ENCODE data around the gene BCL11B. TPM values are rescaled to one million over a fixed set of nuclear protein-coding genes. Genes with fewer than 3 reads are reported as not detected.

Gene BCL11B
- total RNA-seq, 1 experiment from 2014 or later: 0.05 TPM

DNA sequence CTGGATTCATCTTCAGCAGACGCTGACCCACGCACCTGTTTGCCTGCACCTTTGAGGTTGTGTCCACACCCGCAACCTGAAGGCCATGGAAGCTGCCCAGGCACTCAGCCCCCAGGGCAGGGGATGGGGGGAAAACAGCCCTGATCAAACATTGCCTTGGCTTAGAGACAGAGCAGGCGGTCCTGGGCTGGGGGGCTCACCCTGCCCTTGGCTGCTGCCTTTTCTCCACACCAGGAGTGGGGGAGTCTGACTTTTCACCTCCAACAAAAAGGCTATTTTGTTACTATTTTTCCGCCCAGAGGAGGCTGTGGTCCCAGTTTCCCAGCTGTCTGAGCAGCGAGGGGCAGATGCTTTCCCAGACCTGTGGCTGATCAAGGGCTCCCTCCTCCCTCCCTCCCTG lies 24.2 kb downstream of the BCL11B start:
- H3K4me1 ChIP-seq: no peaks in the 10 kb centered on the region

DNA sequence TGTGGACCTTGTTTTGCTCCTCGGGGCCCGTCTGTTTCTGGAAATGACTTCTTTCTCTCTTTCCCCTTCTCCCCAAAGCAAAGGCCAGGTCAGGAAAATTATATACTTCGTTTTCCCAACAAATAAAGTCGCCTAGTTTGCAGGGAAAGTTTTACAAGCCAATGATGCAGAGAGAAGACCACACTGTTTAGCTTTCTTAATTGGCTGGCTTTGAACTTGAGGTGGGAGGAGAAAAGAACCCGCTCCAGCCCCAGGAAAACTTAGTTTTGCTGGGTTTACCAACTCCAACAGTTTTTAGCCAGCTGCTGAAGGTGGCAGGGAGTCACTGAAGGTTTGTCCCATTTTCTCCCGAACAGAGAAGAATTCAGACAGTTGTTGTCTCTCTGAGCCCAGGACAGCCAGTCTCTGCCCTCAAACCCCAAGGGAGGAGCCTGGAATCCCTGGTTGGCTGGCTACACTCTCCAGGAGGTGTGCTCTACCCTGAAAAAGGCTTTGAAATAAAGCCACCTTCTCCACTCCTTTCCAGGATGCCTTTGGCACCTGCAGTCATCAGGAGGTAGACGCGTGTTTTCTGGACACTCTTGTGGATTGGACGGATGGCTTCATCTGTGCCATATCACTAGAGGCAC lies 24.8 kb downstream of the BCL11B start:
- DNase-seq: no peak
- H3K36me3 ChIP-seq (ENCODE audit: control insufficient read depth, insufficient read depth, low read length): no peaks in the 10 kb centered on the region
- H3K27me3 ChIP-seq (replicated peaks; ENCODE audit: control insufficient read depth, insufficient read depth, low read length): no peaks in the 10 kb centered on the region
- Mint-ChIP-seq H3K27ac (ENCODE audit: unreplicated experiment) (no peak overlapping the region), H3K4me1 (ENCODE audit: low read depth, unreplicated experiment) (no peaks in the 10 kb centered on the region), H3K9me3 (ENCODE audit: unreplicated experiment) (no peaks in the 10 kb centered on the region), H3K4me3 (ENCODE audit: unreplicated experiment) (no peak overlapping the region), H3K27me3 (ENCODE audit: insufficient read depth, unreplicated experiment) (peaks cover 7% of the 10 kb centered on the region), H3K36me3 (ENCODE audit: insufficient read depth, unreplicated experiment) (no peaks in the 10 kb centered on the region)
- no peak overlapping the region for H3K4me3 ChIP-seq (ENCODE audit: low read depth, low read length)
- intact Hi-C loops (cut with micrococcal nuclease; ENCODE audit: unreplicated experiment): no loop called here
- TF ChIP-seq, protein P1, sequence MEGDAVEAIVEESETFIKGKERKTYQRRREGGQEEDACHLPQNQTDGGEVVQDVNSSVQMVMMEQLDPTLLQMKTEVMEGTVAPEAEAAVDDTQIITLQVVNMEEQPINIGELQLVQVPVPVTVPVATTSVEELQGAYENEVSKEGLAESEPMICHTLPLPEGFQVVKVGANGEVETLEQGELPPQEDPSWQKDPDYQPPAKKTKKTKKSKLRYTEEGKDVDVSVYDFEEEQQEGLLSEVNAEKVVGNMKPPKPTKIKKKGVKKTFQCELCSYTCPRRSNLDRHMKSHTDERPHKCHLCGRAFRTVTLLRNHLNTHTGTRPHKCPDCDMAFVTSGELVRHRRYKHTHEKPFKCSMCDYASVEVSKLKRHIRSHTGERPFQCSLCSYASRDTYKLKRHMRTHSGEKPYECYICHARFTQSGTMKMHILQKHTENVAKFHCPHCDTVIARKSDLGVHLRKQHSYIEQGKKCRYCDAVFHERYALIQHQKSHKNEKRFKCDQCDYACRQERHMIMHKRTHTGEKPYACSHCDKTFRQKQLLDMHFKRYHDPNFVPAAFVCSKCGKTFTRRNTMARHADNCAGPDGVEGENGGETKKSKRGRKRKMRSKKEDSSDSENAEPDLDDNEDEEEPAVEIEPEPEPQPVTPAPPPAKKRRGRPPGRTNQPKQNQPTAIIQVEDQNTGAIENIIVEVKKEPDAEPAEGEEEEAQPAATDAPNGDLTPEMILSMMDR (IDR thresholded peaks at IDR 0.05; ENCODE audit: insufficient read depth in 1 of 2, low read depth in 1 of 2, low read length in 1 of 2, severe bottlenecking in 1 of 2, unreplicated experiment in 1 of 2): no peak
- H3K4me1 ChIP-seq: no peaks in the 10 kb centered on the region
- ChIA-PET POLR2A (no interaction called here), CTCF (interaction anchor here (0.6 kb wide), 1 partner anchor 10 kb away, joined by 3 read pairs; no protein-coding TSS in a partner anchor)
- H3K9me3 ChIP-seq: no peaks in the 10 kb centered on the region
- BruUV-seq (replicated peaks): no TSS peak

More for the DNA sequence above, 24.2 kb downstream of the BCL11B start:
- Mint-ChIP-seq H3K27me3 (ENCODE audit: insufficient read depth, unreplicated experiment) (peaks cover 7% of the 10 kb centered on the region), H3K36me3 (ENCODE audit: insufficient read depth, unreplicated experiment) (no peaks in the 10 kb centered on the region), H3K4me3 (ENCODE audit: unreplicated experiment) (no peak overlapping the region), H3K27ac (ENCODE audit: unreplicated experiment) (no peak overlapping the region), H3K4me1 (ENCODE audit: low read depth, unreplicated experiment) (no peaks in the 10 kb centered on the region), H3K9me3 (ENCODE audit: unreplicated experiment) (no peaks in the 10 kb centered on the region)
- DNase-seq: no peak
- no peaks in the 10 kb centered on the region for H3K36me3 ChIP-seq (ENCODE audit: control insufficient read depth, insufficient read depth, low read length)
- H3K27me3 ChIP-seq (replicated peaks; ENCODE audit: control insufficient read depth, insufficient read depth, low read length): no peaks in the 10 kb centered on the region
- no TSS peak for BruUV-seq (replicated peaks)
- no peaks in the 10 kb centered on the region for H3K9me3 ChIP-seq
- ChIA-PET CTCF (interaction anchor here (0.6 kb wide), 1 partner anchor 11 kb away, joined by 3 read pairs; no protein-coding TSS in a partner anchor), POLR2A (no interaction called here)
- H3K4me3 ChIP-seq (ENCODE audit: low read depth, low read length): no peak overlapping the region
- TF ChIP-seq, protein P1 (IDR thresholded peaks at IDR 0.05; ENCODE audit: insufficient read depth in 1 of 2, low read depth in 1 of 2, low read length in 1 of 2, severe bottlenecking in 1 of 2, unreplicated experiment in 1 of 2): no peak
- intact Hi-C loops (cut with micrococcal nuclease; ENCODE audit: unreplicated experiment): no loop called here

DNA sequence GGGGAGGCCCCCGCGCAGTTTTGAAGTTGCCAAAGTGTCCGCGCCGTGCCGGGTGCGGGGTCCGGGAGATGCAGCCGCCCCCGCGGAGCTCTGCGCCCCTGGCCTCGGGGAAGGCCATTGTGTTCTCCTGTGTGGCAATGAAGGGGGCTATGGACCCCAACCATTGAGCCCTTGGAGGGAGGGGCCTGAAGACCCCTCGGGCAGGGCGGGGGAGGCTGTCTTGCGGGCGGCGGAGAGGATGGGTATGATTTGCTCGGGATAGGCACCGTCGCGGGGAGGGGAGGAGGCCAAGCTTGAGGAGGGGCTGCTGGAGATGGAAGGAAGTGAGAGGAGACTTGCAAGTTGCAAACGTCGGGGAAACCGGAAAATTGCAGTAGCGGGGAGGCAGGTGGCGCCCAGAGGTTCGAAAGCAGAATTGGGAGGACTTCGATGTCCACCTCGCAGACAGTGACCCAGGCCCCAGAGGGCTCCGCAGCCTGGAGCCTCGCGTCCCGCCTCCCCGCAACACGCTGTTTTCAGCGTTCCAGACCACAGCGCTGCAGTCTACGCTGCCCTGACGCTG lies 25.4 kb downstream of the BCL11B start:
- no peaks in the 10 kb centered on the region for H3K4me1 Mint-ChIP-seq (ENCODE audit: low read depth, unreplicated experiment)
- no TSS peak for BruUV-seq (replicated peaks)
- H3K36me3 Mint-ChIP-seq (ENCODE audit: insufficient read depth, unreplicated experiment): no peaks in the 10 kb centered on the region
- no peaks in the 10 kb centered on the region for H3K9me3 Mint-ChIP-seq (ENCODE audit: unreplicated experiment)
- TF ChIP-seq, protein P1 (IDR thresholded peaks at IDR 0.05; ENCODE audit: insufficient read depth in 1 of 2, low read depth in 1 of 2, low read length in 1 of 2, severe bottlenecking in 1 of 2, unreplicated experiment in 1 of 2): no peak
- H3K27me3 ChIP-seq (replicated peaks; ENCODE audit: control insufficient read depth, insufficient read depth, low read length): no peaks in the 10 kb centered on the region
- no peak overlapping the region for H3K4me3 Mint-ChIP-seq (ENCODE audit: unreplicated experiment)
- H3K4me3 ChIP-seq (ENCODE audit: low read depth, low read length): no peak overlapping the region
- no peaks in the 10 kb centered on the region for H3K9me3 ChIP-seq
- H3K4me1 ChIP-seq: no peaks in the 10 kb centered on the region
- peaks cover 11% of the 10 kb centered on the region for H3K27me3 Mint-ChIP-seq (ENCODE audit: insufficient read depth, unreplicated experiment)
- no peak overlapping the region for H3K27ac Mint-ChIP-seq (ENCODE audit: unreplicated experiment)
- H3K36me3 ChIP-seq (ENCODE audit: control insufficient read depth, insufficient read depth, low read length): no peaks in the 10 kb centered on the region
- intact Hi-C loops (cut with micrococcal nuclease; ENCODE audit: unreplicated experiment): no loop called here
- DNase-seq: no peak
- POLR2A ChIA-PET: no interaction called here
- CTCF ChIA-PET: no interaction called here
